ENCODE measurements around the gene ARSB. TPM values are rescaled to one million over a fixed set of nuclear protein-coding genes. Genes with fewer than 3 reads are reported as not detected.
A peak's percentile ranks its signal among the peaks of the same experiment; 100 is the strongest.

ARSB gene
- total RNA-seq, 1 donor from 2014 or later: 14.3 TPM

DNA sequence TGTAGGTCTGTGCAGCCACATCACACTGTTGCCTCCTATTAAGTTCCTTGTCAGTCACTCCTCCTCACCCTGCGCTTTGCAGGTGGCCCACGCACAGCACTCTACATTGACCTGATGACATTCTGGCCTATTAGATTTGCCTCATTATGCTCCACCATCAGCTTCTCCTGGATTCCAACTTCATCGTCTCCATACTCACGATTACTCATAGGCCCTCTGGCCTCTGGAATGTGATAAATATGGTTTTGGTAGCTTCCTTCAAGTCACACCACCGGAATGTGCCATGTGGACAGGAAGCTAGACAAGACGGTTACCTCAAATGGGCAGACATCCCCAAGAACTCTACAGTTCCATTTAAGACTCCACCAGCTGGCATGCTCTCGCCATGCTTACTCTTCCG lies 178.6 kb downstream of the ARSB start:
- Histone ChIP-seq H3K36me3 (no peaks in the 10 kb centered on the region), H3K27me3 (ENCODE audit: low read depth) (no peaks in the 10 kb centered on the region), H3K27ac (replicated peaks) (no peak overlapping the region), H3K4me1 (peaks cover 34% of the 10 kb centered on the region), H3K9me3 (replicated peaks) (no peaks in the 10 kb centered on the region), H3K4me3 (no peak overlapping the region)
- DNase-seq: no peak
- intact Hi-C loops (cut with micrococcal nuclease): no loop called here
- TF ChIP-seq, protein P1, sequence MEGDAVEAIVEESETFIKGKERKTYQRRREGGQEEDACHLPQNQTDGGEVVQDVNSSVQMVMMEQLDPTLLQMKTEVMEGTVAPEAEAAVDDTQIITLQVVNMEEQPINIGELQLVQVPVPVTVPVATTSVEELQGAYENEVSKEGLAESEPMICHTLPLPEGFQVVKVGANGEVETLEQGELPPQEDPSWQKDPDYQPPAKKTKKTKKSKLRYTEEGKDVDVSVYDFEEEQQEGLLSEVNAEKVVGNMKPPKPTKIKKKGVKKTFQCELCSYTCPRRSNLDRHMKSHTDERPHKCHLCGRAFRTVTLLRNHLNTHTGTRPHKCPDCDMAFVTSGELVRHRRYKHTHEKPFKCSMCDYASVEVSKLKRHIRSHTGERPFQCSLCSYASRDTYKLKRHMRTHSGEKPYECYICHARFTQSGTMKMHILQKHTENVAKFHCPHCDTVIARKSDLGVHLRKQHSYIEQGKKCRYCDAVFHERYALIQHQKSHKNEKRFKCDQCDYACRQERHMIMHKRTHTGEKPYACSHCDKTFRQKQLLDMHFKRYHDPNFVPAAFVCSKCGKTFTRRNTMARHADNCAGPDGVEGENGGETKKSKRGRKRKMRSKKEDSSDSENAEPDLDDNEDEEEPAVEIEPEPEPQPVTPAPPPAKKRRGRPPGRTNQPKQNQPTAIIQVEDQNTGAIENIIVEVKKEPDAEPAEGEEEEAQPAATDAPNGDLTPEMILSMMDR (IDR thresholded peaks at IDR 0.05; ENCODE audit: borderline replicate concordance): no peak

DNA sequence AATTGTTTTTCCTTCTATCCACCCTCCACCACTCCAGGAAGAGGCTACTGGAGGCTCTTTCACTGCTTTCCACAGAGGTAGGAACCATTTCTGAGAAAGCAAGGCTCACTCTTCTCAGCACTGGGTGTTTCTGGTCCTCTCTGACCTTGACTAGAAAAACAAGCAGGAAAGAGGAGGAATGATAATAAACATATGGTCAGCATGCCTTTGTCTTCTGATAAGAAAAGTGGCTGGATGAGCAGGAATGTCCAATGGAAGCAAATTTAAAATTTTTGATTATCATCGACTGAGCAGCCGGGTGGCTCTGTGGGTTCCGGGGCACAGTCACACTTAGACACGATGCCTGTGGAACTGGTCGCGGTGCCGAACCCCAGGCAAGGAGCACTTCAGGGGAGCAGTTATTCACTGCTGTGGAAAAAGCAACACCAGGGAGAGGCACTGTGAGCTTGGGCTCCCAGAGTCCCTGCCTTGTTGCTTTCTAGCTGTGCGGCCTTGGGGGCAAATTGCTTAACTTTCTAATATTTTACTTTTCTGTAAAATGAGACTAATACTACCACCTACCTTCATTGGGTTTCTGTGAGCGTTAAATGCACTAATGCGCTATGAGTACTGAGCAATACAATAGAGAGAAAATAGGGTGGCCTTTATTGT lies 179.5 kb downstream of the ARSB start:
- Histone ChIP-seq H3K27me3 (ENCODE audit: low read depth) (no peaks in the 10 kb centered on the region), H3K9me3 (replicated peaks) (no peaks in the 10 kb centered on the region), H3K4me3 (no peak overlapping the region), H3K27ac (replicated peaks) (no peak overlapping the region), H3K36me3 (no peaks in the 10 kb centered on the region), H3K4me1 (peaks cover 27% of the 10 kb centered on the region)
- no peak for DNase-seq
- intact Hi-C loops (cut with micrococcal nuclease): no loop called here
- TF ChIP-seq, protein P1 (IDR thresholded peaks at IDR 0.05; ENCODE audit: borderline replicate concordance): no peak

DNA sequence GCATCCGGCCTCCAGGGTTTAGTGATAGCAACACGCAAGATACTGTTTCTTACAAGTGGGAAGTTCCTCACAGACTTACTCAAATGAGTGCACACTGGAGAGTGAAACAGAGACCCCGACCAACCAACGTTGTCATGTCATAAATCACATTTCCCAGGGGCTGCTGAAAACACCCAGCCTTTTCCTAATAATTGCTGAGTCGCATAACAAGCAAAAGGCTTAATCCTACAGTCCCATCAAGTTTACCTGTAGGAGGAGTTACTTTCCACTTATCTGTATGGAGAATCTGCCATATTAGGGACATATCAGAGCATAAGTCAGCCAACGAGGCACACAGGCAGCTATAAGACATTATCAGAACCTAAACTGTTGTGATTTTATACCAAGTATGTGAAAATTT lies 180.1 kb downstream of the ARSB start:
- Histone ChIP-seq H3K9me3 (replicated peaks) (no peaks in the 10 kb centered on the region), H3K36me3 (no peaks in the 10 kb centered on the region), H3K4me3 (no peak overlapping the region), H3K27me3 (ENCODE audit: low read depth) (no peaks in the 10 kb centered on the region), H3K4me1 (peaks cover 21% of the 10 kb centered on the region), H3K27ac (replicated peaks) (no peak overlapping the region)
- intact Hi-C loops (cut with micrococcal nuclease): no loop called here
- no peak for DNase-seq
- TF ChIP-seq, protein P1 (IDR thresholded peaks at IDR 0.05; ENCODE audit: borderline replicate concordance): no peak

DNA sequence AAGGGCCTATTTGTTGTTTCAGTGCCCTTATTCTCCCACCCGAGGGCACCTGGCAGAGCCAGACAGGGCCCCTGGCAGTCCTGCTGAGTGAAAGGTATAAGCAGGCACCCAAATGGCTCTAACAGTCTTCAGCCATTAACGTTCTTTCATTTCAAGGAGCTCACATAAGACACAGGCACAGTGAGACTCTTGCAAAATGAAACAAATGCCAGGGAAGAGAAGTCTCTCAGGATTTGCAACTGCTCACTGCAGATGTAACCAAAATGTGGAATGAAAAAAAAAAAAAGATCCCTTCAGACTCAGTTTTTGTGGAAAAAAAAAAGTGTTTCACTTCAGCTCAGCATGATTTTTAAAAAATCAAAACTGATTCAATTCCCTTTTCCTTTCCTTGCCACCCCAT lies 181.2 kb downstream of the ARSB start:
- H3K27ac ChIP-seq (replicated peaks): peak overlapping the region; percentile 32
- H3K36me3 ChIP-seq: no peaks in the 10 kb centered on the region
- no peak overlapping the region for H3K4me3 ChIP-seq
- intact Hi-C loops (cut with micrococcal nuclease): no loop called here
- TF ChIP-seq, protein P1 (IDR thresholded peaks at IDR 0.05; ENCODE audit: borderline replicate concordance): no peak
- DNase-seq: no peak
- H3K27me3 ChIP-seq (ENCODE audit: low read depth): no peaks in the 10 kb centered on the region
- no peaks in the 10 kb centered on the region for H3K9me3 ChIP-seq (replicated peaks)
- peaks cover 10% of the 10 kb centered on the region for H3K4me1 ChIP-seq

DNA sequence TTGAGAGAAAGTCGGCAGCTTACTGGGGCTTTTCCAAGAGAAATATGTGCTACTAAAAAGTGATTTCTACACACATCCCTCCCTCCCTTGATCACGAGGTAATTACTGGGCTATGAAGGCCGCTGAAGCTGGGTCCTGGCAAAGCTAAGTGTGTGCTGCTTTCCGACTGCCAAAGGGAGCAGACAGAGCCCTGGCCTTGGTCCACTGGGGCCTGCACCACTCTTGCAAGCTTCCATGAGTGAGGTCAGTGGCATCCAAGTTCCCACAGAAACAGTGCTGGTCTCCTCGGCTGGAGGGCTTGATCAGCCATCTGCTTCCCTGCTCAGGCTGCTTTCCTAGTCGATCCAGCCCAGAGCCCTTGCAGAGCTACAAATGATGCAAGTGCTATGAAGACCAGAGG lies 181.8 kb downstream of the ARSB start:
- no peak overlapping the region for H3K4me3 ChIP-seq
- intact Hi-C loops (cut with micrococcal nuclease): no loop called here
- no peaks in the 10 kb centered on the region for H3K36me3 ChIP-seq
- peak overlapping the region; percentile 32 for H3K27ac ChIP-seq (replicated peaks)
- no peaks in the 10 kb centered on the region for H3K27me3 ChIP-seq (ENCODE audit: low read depth)
- peak; percentile 80 for DNase-seq
- no peaks in the 10 kb centered on the region for H3K9me3 ChIP-seq (replicated peaks)
- peaks cover 6% of the 10 kb centered on the region for H3K4me1 ChIP-seq
- TF ChIP-seq, protein P1 (IDR thresholded peaks at IDR 0.05; ENCODE audit: borderline replicate concordance): no peak

All from left ventricle myocardium inferior (tissue), 1 donor.